Measurements from ENCODE around the gene EPB41L1.

DNA sequence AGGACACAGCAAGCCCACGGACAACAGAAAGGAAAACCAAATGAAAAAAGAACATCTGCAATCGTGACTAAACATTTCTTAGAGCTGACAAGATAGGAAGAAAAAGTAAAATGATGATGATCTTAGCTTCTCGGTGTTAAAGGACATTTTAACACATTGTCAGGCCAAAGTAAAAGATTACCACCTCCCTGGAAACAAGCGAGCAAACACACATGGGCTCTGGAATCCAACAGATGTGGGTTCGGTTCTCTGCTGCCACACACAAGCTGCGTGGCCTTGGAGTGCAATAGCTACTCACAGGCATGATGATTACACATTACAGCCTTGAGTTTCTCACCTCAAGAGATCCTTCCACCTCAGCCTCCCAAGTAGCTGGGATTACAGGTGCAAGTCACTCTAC is 74.2 kb downstream of the EPB41L1 start:
- no peak for TF ChIP-seq POLR2AphosphoS5 (IDR thresholded peaks at IDR 0.05; ENCODE audit: low read depth, low read length)
- TF ChIP-seq, protein P1, sequence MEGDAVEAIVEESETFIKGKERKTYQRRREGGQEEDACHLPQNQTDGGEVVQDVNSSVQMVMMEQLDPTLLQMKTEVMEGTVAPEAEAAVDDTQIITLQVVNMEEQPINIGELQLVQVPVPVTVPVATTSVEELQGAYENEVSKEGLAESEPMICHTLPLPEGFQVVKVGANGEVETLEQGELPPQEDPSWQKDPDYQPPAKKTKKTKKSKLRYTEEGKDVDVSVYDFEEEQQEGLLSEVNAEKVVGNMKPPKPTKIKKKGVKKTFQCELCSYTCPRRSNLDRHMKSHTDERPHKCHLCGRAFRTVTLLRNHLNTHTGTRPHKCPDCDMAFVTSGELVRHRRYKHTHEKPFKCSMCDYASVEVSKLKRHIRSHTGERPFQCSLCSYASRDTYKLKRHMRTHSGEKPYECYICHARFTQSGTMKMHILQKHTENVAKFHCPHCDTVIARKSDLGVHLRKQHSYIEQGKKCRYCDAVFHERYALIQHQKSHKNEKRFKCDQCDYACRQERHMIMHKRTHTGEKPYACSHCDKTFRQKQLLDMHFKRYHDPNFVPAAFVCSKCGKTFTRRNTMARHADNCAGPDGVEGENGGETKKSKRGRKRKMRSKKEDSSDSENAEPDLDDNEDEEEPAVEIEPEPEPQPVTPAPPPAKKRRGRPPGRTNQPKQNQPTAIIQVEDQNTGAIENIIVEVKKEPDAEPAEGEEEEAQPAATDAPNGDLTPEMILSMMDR (IDR thresholded peaks at IDR 0.05) = no peak

Data from Panc1 (cell line).